PFSK-1 (cell line): ENCODE measurements around the gene CBL.

Source experiments
- POLR2AphosphoS5 ChIP-seq: IDR thresholded peaks from 2 replicates; pipeline ENCODE4 v1.6.1; 2012; ENCODE audit warnings: low read depth, mild to moderate bottlenecking, control low read depth, low read length, moderate library complexity
- TAF1 ChIP-seq: IDR thresholded peaks from 2 replicates; pipeline ENCODE4 v1.6.1; 2012; ENCODE audit warnings: low read length, control low read depth, borderline replicate concordance; ENCODE audit not compliant: insufficient read depth
- TF ChIP-seq, protein P1 (sequence below), 2 experiments: IDR thresholded peaks; 2 replicates each; pipeline versions ENCODE4 v1.6.1 to v1.8.0; 2011 to 2012; ENCODE audit warnings: low read depth in 2 of 2, low read length in 2 of 2, control low read depth in 1 of 2, inconsistent platforms in 1 of 2, mild to moderate bottlenecking in 1 of 2, moderate library complexity in 1 of 2; ENCODE audit not compliant: insufficient read depth in 1 of 2

DNA sequence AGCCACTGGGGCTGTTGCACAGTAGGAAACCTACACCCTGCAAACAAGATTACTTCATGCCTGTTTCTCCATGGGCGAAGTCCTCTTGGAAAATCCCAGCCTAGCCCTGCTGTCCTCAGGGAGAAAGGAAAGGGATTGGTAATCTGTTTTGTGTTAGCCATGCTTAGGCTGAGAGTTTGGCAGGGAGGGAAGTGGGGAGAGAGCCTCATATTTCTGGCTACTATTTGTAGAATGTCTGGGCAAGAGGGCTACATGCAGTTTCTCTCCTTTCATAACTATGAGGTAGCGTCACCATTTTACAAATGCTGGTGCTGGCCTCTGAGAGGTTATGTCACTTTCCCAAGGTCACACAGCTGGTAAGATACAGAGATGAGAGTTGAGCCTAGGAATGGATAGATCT is 141.1 kb downstream of the CBL start:
- TF ChIP-seq POLR2AphosphoS5: no peak
- TF ChIP-seq TAF1: no peak
- TF ChIP-seq, protein P1, sequence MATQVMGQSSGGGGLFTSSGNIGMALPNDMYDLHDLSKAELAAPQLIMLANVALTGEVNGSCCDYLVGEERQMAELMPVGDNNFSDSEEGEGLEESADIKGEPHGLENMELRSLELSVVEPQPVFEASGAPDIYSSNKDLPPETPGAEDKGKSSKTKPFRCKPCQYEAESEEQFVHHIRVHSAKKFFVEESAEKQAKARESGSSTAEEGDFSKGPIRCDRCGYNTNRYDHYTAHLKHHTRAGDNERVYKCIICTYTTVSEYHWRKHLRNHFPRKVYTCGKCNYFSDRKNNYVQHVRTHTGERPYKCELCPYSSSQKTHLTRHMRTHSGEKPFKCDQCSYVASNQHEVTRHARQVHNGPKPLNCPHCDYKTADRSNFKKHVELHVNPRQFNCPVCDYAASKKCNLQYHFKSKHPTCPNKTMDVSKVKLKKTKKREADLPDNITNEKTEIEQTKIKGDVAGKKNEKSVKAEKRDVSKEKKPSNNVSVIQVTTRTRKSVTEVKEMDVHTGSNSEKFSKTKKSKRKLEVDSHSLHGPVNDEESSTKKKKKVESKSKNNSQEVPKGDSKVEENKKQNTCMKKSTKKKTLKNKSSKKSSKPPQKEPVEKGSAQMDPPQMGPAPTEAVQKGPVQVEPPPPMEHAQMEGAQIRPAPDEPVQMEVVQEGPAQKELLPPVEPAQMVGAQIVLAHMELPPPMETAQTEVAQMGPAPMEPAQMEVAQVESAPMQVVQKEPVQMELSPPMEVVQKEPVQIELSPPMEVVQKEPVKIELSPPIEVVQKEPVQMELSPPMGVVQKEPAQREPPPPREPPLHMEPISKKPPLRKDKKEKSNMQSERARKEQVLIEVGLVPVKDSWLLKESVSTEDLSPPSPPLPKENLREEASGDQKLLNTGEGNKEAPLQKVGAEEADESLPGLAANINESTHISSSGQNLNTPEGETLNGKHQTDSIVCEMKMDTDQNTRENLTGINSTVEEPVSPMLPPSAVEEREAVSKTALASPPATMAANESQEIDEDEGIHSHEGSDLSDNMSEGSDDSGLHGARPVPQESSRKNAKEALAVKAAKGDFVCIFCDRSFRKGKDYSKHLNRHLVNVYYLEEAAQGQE (IDR thresholded peaks at IDR 0.05; ENCODE audit: insufficient read depth in 1 of 2, low read depth in 2 of 2, low read length in 2 of 2): no peak
